Left ventricle myocardium superior (tissue), 1 donor: ENCODE measurements around the gene SH3GLB2. TPM values are rescaled to one million over a fixed set of nuclear protein-coding genes. Genes with fewer than 3 reads are reported as not detected.

ENCODE experiments used
- total RNA-seq: library from RNA; stranded (reverse); fragmentation: NEBNext Ultra II Directional; extraction: Animal tissue kit (Norgen Biotek cat#: 25700); gene quantifications from one replicate; pipeline ENCODE4 v1.2.1, GENCODE V29; 2021
- donor health status: DM: no; HTN: yes; CAD: no; lungs with severe emphysema.

SH3GLB2 gene
- total RNA-seq, 1 donor from 2014 or later, result 35.3 TPM

Other genes starting within 250 kb of the SH3GLB2 start
- gene TBC1D13, start 241.1 kb downstream of the SH3GLB2 start, total RNA-seq, result 19.9 TPM
- gene ENDOG, start 209.8 kb downstream of the SH3GLB2 start, total RNA-seq, result 88.5 TPM
- gene SPOUT1, start 198.5 kb downstream of the SH3GLB2 start, total RNA-seq, result 13.5 TPM
- gene KYAT1, start 146.4 kb downstream of the SH3GLB2 start, total RNA-seq, result 16.6 TPM
- gene LRRC8A, start 146.2 kb downstream of the SH3GLB2 start, total RNA-seq, result 21.6 TPM
- gene PHYHD1, start 107.3 kb downstream of the SH3GLB2 start, total RNA-seq, result 39.7 TPM
- 8.0 TPM for gene DOLK, start 80.7 kb downstream of the SH3GLB2 start, total RNA-seq
- gene NUP188, start 80.6 kb downstream of the SH3GLB2 start, total RNA-seq, result 17.4 TPM
- gene MIGA2, start 8.3 kb upstream of the SH3GLB2 start, total RNA-seq, result 39.0 TPM
- 5.2 TPM for gene DOLPP1, start 52.8 kb upstream of the SH3GLB2 start, total RNA-seq
- gene CRAT, start 82.5 kb upstream of the SH3GLB2 start, total RNA-seq, result 94.6 TPM
- gene PTPA, start 83.1 kb upstream of the SH3GLB2 start, total RNA-seq, result 186 TPM
- gene IER5L, start 149.9 kb upstream of the SH3GLB2 start, total RNA-seq, result 3.5 TPM